ENCODE data around the gene TMCC2.

Gene TMCC2

GRCh38 chr1:205240569-205240968 lies 12.8 kb downstream of the TMCC2 start:
- no peak for DNase-seq (ENCODE audit: low read depth)

DNA sequence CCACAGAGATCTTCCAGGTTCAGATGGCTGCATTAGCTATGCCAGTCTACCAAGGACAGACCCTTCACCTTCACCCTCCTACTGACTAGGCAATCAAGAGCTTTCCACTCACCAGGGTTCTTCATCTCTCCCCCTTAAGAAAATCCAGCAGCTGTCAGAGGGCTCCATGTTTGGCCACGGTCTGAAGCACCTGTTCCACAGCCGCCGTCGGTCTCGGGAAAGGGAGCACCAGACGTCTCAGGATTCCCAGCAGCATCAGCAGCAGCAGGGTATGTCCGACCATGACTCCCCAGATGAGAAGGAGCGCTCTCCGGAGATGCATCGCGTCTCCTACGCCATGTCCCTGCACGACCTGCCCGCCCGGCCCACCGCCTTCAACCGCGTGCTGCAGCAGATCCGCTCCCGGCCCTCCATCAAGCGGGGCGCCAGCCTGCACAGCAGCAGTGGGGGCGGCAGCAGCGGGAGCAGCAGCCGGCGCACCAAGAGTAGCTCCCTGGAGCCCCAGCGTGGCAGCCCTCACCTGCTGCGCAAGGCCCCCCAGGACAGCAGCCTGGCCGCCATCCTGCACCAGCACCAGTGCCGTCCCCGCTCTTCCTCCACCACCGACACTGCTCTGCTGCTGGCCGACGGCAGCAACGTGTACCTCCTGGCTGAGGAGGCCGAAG lies 13.8 kb downstream of the TMCC2 start:
- DNase-seq (ENCODE audit: low read depth), result no peak

GRCh38 chr1:205243350-205244191 lies 15.8 kb downstream of the TMCC2 start:
- DNase-seq (ENCODE audit: low read depth), result no peak

DNA sequence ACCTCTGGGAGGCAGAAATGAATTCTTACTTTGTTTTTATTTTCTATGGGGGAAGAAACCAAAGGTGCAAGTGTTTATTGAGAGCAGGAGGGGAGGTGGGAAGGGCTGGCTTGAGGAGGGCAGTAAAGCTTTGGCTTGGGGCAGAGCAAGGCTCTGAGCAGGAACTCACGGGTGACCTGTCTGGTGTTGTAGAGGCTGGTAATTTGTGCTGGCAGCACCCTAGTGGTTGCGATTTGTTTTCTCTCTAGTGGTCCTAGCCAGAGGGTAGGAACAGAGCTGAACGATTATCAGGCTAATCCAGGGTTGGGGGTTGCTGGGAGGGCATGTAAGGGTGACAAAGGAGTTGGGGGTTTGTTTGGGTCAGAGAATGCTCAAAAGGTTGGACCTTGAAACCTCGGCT lies 16.6 kb downstream of the TMCC2 start:
- DNase-seq (ENCODE audit: low read depth), result no peak

DNA sequence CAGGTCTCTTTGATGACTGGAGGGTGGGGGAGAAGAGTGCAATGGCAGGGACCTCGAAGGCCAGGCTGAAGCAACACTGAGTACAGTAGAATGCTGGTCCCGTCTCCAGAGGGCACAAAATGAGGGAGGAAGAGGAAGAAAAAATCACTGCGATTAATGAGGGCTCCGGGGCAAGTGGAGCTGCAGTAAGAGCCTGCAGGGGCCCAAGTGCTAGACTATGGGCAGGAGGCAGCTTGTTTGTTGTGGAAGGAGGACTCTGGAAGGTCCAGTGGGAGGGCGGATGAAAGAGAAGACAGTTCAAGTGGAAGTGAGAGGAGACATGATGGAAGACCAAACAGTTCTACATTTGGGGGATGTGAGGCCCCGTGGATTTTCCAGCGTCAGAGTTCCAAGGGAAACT lies 17.4 kb downstream of the TMCC2 start:
- no peak for DNase-seq (ENCODE audit: low read depth)

DNA sequence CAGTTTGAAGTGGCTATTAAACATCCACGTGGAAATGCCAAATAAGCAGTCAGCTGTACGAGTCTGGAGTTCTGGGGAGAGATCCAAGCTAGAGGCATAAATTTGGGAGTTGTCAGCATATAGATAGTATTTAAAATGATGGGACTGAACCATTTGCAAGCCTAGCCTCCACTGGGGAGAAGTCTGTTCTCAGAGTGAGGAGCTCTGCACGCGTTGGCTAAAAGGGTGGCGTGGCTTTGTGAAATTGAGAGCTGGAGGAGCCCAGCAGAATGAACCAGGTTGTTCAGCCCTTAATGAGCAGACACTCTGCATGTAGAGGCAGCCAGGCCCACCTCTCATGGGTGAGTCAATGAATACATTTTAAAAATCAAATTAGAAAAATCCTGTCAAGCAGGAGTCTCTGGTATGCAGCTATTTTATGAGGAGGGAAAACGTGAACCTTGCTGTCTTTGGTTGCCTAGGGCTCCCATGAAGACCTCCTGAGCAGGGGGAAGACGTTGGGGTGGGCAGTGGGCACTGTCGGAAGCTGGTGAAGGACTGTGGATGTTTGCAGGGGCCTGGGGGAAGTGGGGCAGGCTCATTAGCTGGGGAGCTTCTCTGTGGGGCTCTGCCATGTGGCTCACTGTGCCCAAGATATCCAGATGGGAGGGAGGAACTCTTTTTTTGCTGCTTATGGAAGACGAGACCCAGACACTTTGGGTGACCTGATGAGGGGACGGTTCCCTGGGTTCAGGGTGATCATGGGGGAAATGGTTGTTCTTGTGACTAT lies 18.8 kb downstream of the TMCC2 start:
- DNase-seq (ENCODE audit: low read depth), result no peak

GRCh38 chr1:205247130-205247921 lies 19.6 kb downstream of the TMCC2 start:
- DNase-seq (ENCODE audit: low read depth), result no peak

- no peak for DNase-seq (ENCODE audit: low read depth)
These were observed 21.3 kb downstream of the TMCC2 start for GRCh38 chr1:205248793-205249601.

DNA sequence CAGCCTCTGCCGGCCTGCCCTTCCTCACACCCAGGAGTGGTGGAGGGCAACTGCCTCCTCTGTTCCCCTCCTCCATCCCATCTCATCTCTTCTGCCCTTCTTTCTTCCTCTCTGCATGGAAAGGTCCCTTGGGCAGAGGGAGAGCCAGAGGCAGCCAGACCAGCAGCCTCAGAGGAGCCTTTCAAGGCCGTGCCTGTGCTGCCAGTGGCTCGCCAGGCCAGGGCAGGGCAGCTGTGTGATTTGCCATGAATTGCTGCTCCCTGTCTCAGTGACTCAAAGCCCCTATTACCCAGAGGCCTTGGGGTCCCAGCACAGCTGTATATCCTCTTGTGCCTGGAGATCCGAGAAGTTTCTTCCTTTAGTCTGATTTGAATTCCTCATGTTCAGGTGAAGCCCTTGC lies 21.9 kb downstream of the TMCC2 start:
- no peak for DNase-seq (ENCODE audit: low read depth)

DNA sequence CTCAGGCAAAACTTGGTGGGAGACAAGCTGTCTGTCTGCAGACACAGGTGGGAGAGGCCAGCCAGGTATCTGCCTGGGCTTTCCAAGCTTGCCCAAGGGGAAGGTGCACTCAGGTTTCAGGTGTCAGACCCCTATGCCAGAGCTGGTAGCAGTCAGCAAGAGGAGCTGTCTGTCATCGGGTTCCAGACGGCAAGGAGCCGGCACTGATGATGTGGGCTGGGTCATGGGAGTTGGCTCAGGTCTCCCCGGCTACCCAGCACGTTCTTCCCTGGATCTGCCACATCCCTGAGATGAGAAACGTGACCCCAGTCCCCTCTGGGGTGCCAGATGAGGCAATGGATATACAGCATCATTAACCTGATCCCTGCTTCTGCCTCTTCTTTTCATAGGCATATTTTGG lies 23.0 kb downstream of the TMCC2 start:
- DNase-seq (ENCODE audit: low read depth), result no peak

- DNase-seq (ENCODE audit: low read depth), result no peak
These were observed 23.8 kb downstream of the TMCC2 start for GRCh38 chr1:205251576-205251975.

DNA sequence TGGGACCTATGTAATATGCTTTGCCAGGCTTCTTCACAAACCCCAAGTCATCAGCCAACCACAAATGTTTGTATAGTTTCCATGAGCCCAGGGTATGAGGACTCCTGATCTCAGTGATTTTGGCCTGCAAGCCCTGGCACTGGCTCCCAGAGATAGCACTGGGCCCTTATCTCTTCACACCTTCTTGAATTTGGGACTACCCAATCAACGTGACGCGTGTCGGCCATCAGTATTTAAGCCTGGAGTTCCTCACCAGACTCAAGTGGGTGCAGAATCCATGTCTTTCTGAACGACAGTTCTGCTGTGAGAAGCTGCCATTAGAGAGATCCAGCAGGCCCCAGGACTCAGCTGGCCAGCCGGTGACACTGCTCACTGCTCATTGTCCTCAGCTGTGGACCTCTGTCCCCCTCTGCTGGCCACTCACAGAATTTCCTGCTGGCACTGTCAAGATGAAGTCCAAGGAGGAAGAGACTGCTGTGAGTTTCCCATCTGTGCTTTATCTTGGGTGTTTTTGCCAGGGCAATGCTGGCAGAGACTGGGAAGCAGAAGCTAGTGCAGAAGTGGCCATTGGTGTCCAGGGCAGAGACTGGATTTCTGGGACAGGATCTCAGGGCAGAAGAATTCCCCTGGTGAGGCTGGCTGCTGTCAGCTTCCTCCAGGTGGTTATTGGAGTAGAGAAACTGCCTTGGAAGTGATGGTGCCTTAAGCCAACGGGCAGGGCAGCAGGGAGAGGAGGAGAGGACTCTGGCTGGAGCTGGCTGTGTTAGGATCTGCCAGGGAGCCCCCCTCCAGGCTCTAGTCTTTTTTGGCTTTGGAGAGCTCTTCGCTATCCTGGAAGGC lies 28.4 kb downstream of the TMCC2 start:
- DNase-seq (ENCODE audit: low read depth), result peak; percentile 43

- no peak for DNase-seq (ENCODE audit: low read depth)
These were observed 29.3 kb downstream of the TMCC2 start for GRCh38 chr1:205256951-205257625.

- DNase-seq (ENCODE audit: low read depth), result no peak
These were observed 30.0 kb downstream of the TMCC2 start for GRCh38 chr1:205257735-205258134.

DNA sequence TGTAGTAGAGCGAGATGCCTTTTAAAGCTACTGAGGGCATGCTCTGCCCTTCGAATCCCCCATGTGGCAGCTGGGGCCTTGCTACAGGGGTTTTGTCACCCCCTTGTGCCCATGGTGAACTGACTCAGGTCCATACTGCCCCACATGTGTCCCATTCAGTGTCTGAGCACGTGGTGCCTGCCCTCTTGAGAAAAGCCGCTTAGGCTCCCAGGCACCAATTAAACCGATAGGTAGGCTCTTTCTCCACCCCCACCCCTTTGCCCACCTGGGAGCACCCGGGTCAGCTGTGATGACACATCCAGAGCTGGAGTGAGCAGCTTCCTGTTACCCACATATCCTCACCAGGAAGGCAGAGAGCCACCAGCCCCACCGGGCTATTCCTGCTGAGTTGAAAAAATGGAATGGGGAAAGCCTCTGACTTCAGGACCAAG lies 30.5 kb downstream of the TMCC2 start:
- DNase-seq (ENCODE audit: low read depth), result no peak

GRCh38 chr1:205258719-205259118 lies 31.0 kb downstream of the TMCC2 start:
- DNase-seq (ENCODE audit: low read depth), result no peak

- DNase-seq (ENCODE audit: low read depth), result no peak
These were observed 31.6 kb downstream of the TMCC2 start for GRCh38 chr1:205259324-205259832.

DNA sequence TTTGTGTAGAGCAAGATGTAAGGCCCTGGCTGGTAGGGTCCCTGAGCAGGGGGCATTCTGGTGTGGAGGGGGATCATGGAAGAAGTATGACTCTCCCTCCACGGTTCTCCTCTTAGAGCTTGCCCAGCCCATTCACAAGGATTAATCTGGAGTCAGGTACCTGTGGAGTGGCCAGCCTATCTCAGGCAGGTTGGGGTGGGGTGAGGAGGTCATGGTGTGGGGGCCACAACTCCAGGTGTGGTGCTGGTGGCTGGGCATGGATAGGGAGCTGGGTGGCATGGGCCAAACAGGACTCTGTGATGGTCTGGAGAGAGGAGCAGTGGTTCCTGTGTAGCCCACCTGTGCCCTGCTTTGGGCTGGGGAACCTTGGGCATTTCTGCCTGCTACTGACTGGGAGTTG lies 32.3 kb downstream of the TMCC2 start:
- DNase-seq (ENCODE audit: low read depth), result no peak

DNA sequence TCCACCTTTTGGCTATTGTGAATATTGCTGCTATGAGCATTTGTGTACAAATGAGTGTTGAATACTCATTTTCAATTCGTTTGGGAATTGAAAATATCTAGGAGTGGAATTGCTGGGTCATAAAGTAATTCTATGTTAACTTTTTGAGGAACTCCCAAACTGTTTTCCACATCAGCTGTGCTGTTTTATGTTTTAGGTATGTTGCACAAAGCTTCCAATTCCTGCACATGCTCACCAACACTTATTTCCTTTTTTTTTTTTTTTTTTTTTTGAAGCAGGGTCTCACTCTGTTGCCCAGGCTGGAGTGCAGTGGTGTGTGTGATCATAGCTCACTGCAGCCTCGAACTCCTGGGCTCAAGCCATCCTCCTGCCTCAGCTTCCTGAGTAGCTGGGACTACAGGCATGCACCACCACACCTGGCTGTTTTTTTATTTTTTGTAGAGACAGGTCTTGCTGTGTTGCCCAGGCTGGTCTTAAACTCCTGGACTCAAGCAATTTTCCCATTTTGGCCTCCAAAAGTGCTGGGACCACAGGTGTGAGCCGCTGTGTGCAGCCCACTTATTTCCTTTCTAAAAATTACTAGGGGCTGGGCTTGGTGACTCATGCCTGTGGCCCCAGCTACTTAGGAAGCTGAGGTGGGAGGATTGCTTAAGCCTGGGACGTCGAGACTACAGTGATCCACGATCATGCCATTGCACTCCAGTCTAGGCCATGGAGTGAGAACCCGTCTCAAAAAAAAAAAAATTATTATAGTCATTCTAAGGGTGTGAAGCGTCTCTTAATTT lies 33.4 kb downstream of the TMCC2 start:
- no peak for DNase-seq (ENCODE audit: low read depth)
